AG20443 (cell line): Measurements from ENCODE around the gene KCND3.

ENCODE experiments used
- DNase-seq: peaks from one replicate; pipeline ENCODE4 v3.0.0; 2012; ENCODE audit warnings: low spot score, mixed read lengths

The KCND3 gene

DNA sequence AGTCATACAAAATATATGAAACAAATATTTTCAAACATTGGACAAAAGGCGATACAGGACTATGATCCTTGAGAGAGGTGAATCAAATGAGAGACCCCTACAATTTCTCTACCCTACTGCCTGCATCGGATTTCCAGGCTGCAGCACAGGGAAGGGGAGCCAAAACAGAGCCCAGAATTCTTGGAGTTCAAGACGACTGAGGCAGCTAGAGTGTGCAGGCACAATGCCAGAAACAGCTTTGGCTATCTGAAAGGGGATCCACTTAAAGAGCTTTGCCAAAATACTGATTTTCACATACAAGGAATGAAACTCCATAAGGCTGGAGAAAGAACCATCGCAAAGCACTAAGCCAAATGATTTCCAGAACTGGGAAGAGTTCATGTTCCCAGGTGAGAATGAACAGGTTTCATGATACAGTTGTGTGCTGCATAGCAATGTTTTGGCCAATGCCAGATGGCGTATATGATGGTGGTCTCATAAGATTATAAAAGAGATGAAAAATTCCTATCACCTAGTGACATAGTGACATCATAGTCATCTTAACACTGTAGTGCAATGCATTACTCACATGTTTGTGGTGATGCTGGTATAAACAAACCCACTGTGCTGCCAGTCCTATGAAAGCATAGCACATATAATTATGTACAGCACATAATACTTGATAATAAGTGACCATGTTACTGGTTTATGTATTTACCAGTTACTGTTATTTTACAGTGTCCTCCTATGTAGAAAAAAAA is 77.5 kb downstream of the KCND3 start:
- DNase-seq, result no peak

DNA sequence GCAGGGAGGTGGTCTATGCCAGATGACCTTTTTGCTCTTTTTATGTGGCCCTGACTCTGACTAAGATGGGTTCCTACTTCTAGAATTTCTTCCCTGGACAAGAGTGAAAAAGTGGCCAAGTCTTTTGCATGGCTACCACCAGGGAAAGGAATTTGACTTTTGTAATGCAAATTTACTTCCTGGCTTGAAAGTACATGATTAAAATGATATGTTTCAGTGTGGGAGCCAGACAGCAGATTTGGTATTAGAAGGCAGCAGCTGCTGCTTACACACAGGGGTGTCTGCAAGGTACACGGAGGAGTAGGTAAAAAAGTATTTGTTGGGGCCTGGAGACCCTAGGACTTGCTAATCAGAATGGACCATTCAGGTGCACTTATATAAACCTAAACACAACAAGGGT is 78.4 kb downstream of the KCND3 start:
- no peak for DNase-seq

DNA sequence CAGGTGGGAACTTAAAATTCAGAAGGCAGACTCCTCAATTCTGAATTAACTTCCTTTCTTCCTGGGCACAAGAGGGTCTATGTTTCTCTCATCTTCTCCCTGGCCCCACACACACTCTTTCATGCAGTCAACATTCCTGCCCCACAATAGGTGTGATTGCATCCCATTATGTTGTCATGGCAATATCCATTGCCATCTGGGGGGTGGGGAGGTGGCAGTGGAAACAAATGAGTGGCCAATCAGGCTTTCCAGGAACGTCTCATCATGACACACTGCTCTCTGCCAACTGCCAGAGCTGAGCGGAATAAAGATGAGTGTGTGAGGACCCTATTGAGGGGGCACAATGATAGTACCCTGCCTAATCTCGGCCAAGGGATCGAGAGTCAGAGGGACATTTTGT is 80.4 kb downstream of the KCND3 start:
- no peak for DNase-seq

DNA sequence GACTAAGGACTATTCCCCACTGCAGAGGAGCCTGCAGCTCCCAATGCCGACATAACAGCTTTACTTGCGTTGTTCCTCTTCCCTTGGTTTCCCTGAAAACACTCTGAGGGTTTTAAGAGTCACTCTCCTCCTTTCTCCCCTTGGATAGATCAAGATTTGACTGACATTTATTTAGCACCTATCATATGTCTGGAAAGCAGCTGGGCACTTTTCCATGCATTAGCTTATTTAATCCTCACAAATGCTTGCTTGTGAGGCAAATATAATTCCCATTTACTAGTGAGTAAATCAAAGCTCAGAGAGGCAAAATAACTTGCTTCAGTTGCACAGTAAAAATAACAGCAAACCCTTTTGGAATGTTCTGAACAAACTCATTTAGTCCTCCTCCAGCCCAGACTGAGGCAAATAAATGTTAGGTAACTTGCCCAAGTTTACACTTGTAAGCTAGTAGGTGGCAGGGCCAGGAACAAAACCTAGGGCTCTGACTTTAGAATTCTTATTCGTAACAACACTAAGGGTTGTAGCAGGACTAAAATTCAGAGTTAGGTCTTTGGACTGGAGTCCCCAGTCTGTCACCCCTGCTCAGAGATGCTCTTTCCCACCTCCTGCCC is 81.4 kb downstream of the KCND3 start:
- DNase-seq, result no peak

DNA sequence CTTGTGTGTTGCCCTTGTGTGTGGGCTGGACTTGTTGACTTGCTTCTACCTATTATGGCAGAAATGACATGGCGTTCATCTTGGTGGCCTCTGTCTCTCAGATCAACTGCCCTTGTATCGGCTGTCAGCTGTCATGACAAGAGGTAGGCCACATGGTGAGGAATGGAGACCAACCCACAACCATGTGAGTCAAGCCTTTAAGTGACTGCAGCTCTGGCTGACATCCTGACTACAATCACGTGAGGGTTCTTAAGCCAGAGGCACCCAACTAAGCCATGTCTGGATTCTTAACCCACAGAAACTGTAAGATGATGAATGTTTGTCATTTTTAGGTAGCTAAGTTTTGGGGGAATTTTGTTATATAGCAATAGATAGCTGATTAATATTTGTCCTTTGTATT is 82.1 kb downstream of the KCND3 start:
- DNase-seq, result no peak

DNA sequence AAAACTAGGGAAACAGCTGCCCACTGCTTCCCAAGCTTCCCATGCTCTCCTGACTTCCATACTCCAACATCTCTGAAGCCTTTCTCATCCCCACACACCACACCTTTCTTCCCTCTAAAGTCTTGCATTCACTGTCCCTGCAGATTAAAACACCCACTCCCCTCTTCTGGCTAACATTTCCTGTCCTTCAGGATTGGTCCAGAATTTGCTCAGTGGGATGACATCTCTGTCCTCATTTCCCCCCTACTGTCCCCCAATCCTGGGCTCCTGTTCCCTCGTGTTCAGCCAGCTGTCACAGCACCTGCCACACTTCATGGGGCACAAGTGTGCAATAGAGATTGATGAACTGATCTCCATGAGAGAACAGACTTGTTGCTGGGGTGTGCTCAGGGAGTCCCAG is 82.7 kb downstream of the KCND3 start:
- DNase-seq, result no peak

DNA sequence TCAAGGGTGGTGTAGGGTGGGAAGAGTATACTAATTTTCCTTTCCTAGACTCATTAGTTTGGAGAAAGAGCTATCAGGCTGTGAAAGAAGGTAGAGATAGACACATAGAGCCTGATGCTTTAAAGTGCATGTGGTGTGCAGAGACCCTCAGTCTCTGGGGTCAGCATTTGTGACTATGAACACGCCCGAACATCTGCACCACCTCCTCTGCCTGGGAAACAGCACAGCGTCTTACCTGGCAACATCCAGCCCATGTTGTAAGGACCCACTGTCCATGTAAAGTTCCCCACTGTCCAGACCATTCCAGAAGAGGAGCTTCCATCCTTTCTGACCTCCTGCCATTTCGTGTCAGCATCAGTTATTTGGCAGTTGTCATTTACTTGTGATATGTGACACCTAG is 83.4 kb downstream of the KCND3 start:
- no peak for DNase-seq

DNA sequence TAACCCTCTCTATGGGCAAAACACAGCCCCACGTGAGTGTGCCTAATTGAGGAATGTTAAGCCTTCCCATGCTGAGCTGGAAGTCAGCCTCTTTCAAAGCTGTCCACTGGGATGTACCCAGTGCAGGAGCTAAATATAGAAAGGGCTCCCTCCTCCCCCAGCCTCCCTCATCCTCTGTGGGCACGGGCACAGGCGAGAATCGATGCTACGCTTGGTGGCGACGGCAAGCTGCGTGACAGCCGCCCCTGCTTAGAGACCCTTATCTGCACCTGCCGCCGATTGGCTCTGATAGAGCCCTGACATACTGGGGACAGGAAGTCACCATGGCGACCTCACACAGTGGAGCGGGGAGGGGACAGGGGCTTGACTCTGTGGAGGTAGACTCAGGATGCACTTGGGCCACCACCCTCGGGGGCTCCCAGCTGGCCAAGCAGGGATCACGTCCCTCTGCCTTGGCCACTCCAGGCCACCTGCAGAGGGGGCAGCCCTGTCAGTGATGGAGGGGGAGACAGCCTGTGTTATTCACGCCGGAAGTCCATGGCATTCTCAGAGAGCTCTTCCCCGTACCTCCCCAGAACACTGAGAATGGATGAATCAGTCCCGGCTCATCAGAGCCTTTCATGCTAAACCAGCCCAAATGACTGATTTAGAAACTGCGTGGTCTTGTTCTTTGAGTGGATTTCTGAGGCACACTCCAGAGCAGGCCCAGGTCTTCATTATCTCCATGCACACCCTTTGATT is 84.8 kb downstream of the KCND3 start:
- no peak for DNase-seq

DNA sequence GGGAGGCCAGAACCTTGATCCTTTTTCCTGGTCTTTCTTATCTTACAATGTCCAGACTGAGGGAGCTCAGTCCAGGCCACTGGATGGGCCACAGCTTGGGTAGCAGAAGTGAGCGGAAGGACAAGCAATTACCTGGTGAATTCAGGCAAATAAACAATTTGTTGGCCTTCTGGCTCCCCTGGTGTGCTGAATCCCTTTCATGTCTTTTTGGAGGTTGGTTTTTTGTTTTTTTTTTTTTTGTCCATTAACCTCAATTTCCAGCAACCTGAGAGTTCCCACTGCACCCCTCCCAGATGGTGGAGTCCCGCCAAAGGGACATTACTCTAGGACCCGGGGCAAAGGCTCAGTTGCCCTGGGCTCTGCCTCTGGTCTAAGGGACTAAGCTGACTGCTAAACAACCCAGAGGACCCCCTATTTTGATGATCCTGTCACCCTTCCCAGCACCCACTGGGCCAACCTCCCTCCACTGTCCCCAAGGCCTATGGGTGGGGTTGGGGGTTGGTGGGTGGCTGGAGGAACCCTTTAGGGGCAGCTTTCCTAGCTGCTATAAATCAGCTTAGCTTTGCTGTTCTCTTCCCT is 85.5 kb downstream of the KCND3 start:
- no peak for DNase-seq

DNA sequence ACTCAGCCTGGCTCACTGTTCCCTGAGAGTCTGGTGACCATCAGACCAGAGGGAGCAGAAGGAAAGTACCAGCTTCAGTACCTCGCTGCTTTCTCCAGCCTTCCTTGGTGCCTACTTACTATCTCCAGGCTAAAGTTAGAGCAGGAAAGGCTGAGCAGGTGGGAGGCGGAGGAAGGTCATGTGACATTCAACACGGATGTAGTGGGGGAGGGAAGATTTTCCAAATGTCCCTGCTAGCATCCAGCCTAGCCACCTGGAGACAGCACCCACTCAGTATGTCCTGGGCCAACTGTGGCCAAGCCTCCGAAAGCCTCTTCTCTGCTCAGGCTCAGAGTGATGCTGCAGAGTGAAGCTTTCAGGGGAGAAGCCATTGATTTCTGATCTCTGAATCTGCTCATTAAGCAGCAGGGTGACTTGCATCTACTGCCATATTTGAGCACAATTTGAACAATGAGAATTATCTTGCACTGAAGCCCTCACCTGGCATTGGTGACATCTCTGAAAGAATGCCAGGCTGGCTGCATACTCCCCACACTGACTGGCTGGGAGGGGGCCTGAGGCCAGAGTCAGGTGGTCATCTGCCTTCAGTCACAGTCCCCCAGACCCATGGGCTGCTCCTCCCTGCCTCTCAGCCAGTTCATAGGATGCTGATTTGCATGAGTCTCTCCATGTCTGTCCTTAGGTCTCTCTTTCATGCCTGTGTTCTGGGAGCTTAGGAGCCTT is 86.2 kb downstream of the KCND3 start:
- DNase-seq, result no peak

DNA sequence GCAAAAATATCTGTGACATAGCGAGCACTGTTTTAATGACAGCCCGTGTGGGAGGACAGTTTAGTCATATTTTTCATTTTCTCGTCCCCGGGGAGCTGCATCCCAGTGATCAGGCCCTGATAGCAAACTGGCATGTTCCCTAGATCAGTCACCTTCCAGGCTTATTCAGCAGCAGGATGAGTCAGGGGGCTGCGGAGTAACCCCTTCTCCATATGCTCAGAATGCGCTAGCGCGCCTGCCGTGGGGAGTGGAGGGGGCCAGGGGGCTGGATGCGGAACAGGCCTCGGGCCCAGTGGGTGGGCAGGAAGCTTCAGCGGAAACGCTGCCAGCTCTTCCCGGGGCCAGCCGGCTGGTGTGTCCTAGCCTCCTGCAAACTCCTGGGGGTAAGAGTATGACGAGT is 94.0 kb downstream of the KCND3 start:
- DNase-seq, result peak; percentile 21

DNA sequence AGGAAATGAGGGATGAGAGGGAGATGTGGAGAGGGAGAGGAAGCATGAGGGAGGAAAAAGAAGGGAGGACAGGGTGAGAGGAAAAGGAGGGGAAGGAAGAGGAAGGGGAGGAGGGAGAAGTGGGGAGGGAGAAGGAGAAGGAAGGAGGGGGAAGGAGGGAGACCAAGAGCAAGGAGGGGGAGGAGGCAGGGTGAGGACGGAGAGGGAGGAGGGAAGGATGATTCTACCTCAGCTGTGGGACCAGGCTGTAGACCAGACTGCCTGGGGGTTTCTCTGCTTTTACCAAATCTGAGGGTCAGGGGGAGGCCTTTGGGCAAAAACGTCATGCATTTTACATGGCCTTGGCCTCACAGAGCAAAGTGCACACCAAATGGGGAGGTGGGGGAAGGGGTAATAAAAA is 94.5 kb downstream of the KCND3 start:
- no peak for DNase-seq

DNA sequence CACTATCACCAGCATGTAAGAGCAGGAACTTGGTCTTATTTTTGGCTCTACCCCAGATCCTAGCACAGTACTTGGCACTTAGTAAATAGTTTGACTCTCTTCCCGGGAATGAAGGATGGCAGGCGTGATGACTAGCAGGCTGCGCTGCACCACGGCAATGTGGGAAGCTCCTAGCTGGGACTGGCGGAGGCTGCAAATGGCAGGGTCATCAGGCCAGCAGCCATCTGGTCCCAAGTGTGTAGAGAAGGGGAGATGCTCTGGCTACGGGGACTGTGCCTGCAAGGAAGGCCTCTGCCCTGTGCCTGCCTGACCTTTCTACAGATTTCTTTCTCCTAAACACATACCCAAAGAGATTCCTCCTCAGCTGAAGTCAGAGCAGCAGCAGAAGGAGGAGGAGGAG is 95.0 kb downstream of the KCND3 start:
- DNase-seq, result no peak

DNA sequence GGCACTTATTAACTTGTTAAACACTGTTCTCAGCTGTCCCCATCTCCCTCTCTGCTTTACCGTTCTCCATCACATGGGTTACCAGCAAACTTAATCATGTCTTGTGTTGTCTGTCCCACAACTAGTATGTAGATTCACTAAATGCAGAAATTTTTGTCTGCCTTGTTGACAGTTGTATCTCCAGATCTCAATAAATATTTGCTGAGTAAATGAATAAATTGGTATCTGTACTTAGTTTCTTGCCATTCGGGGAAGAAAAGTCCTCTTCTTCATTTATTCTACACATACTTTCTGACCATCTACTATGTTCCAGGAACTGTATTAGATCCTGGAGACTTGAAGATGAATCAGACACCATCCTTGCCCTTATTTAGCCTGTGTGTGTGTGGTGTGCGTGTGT is 97.9 kb downstream of the KCND3 start:
- no peak for DNase-seq

DNA sequence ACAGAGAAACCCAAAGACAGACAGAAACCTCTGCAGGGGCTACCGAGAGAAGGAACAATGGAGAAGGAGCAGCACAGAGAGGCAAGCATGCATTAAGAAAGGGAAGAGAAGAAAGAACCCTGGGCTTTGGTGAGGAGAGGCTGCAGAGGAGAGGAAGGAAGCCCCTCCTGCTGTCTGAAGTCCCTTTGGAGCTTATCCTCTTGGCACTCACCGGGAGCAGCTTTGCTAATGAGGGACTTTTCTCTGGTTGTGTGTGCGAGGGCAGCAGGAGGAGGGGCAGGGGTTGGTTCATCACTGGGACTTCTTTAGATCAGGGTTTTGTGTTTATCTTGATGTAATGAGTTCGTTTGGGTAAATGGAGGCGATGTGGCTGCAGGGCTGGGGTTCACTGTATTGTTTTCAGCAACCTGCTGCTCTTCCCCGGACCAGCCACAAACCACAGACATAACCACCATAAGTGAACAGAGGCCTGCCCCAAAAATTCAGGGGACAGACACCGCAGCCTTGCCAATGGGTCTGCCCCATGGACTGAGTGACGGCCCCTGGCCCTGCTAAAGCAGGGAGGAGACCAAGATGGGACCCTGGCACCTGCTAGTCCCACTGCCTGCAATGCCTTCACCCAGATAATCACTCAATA is 100.6 kb downstream of the KCND3 start:
- no peak for DNase-seq

DNA sequence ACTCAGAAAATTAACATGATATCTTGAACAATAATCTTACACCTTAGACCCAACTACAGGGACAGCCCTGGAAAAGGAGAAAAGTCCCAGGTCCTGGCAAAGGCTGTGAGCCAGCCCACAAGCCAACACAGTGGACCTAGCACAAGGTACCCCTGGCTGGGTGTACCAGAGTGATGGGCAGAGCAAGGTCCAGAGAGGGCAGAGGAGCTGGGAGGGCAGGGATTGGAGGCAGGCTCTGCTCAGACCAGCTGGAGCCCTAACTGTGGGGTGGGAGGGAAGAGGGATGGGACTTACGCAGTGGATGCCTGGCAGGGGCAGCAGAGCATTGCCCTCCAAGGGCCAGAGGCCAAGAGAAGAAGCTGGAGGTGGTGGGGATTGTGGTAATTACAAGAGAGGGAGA is 101.6 kb downstream of the KCND3 start:
- no peak for DNase-seq

DNA sequence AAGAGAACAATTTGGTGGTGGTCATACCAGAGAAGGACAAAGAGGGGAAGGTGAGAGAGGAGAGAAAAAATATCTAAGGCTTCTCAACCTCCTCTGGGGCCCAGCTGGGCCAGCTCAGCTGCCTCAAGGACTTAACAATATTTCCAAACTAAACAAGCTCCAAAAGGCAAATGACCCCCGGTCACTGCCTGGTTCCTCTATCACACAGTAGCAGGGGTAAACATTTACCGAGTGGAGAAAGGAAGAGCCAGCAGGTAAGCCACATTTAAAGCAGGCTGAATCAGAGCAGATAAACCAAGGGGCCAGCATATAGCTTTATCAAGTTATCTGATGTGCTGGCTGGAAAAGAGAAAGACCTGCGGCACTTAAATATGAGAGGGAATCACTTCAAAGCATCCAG is 102.1 kb downstream of the KCND3 start:
- no peak for DNase-seq

DNA sequence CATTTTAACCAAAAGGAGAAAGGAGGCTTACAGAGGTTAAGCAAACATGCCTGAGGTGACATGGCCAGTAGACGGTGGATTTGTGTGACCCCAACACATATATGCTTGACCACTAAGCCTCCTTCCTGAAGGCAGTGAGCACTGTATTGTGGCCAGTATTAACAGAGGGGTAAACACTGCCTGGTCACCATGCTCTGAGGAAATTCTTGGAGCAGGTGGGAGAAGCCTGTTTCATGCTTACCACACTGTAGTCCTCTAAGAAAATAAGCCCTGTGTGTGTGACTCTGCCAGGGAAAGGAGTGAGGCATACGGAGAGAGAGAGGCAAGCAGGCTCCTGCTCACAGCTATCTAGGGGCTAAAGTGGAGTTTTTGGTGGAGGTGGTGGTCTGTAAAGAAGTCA is 102.7 kb downstream of the KCND3 start:
- no peak for DNase-seq

DNA sequence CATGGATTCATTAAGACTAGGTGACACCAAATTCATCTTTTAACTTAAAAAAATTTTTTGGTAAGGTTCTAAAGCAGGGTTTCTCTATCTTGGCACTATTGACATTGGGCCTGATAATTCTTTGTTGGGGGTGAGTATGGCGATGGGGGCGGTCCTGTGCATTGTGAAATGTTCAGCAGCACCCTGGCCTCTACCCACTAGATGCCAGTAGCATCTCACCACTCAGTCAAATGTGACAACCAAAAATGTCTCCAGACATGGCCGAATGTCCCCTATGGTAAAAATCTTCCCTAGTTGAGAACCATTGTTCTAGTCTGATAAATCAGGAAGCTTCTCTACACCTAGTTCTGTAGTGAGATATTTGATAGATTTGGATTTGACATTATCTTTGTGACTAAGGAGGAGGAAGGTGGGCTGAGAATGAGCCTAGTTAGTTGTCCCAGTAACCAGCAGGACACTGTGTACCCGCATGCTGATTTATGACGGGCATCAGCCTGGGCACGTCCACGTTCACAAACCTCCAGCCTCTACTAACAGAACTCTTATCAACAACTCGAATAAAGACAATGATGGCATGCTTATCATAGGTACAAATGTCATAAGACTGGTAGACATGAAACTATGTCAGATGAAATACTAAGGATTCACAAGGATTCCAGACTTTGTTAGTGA is 104.6 kb downstream of the KCND3 start:
- DNase-seq, result no peak

DNA sequence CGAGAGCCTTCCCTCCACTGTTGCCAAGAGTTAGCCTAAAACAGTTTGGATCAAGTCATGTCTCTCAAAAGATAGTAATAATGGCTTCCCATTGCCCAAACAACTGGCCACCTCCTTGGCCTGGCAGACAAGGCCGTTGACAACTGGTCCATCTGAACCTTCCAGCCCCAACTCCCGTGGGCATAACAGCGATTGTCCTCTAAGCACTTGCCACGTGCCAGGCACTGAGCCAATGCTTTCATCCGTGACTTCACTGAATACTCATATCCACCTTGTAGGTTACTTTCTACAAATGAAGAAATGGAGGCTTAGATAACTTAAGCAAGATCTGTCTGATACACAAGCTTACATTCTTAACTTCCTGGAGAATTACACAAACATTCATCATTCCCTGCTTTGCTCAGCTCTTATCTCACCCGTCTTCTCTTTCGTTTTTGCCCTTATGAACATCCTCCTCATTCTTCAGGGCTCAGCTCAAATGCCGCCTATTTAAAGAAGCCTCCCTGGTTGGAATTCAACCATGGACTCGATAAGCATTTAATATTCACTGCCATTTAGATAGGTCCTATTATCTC is 106.4 kb downstream of the KCND3 start:
- DNase-seq, result no peak

DNA sequence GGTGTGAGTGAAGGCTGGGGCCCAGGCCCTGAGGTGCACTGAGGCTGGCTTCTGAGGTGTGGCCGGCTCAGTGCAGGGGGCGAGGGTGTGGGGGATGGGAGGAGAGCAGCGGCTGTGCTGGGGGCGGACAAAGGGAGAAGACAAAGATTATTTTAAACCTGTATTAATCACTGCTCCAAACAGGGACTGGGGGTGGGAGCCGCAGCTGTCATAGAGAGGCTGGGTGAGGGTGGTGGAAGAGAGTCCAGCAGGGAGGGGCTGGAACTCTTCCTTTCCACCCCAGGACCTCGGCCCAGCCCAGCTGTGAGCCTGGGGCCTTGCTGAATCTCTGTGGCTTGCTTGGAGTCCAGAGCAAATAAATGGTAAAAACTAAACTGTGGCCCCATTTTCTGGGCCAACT is 106.9 kb downstream of the KCND3 start:
- DNase-seq, result no peak
